WTC11 (cell line): Measurements from ENCODE around the gene GOLT1A. TPM values are rescaled to one million over a fixed set of nuclear protein-coding genes. Genes with fewer than 3 reads are reported as not detected.
A peak's percentile ranks its signal among the peaks of the same experiment; 100 is the strongest.

Experiments used
- ATAC-seq: fragments of 200-7000 bp; cut with Tn5 transposase; 2 replicates; pipeline ENCODE4 v1.10.0; 2021; ENCODE audit warnings: mild to moderate bottlenecking, moderate library complexity
- CTCF ChIA-PET: fragments of 300-600 bp; sonication (Branson Sonifier 250); formaldehyde crosslinking; loops from one replicate; lab custom pipeline; 2021; ENCODE audit warnings: antibody characterized with exemption; lab: Charles Lee
- POLR2A ChIA-PET: fragments of 350-600 bp; sonication (Branson Sonifier 250); formaldehyde crosslinking; loops from one replicate; lab custom pipeline; 2021; ENCODE audit warnings: antibody characterized with exemption; lab: Charles Lee
- DNase-seq: peaks from one replicate; pipeline ENCODE4 v3.0.0; 2021; ENCODE audit warnings: low spot score
- H3K27ac Mint-ChIP-seq: 2 replicates; pipeline ENCODE4 v1.8.0; 2021; ENCODE audit warnings: mixed read lengths
- H3K27me3 Mint-ChIP-seq: 2 replicates; pipeline ENCODE4 v1.8.0; 2021; ENCODE audit warnings: low read depth, mild to moderate bottlenecking, moderate library complexity, mixed read lengths
- H3K36me3 Mint-ChIP-seq: 2 replicates; pipeline ENCODE4 v1.8.0; 2021; ENCODE audit warnings: mixed read lengths
- H3K4me1 Mint-ChIP-seq: 2 replicates; pipeline ENCODE4 v1.8.0; 2022; ENCODE audit warnings: mixed read lengths
- H3K4me3 Mint-ChIP-seq: 2 replicates; pipeline ENCODE4 v1.8.0; 2021; ENCODE audit warnings: mild to moderate bottlenecking, moderate library complexity, mixed read lengths
- H3K9me3 Mint-ChIP-seq: 2 replicates; pipeline ENCODE4 v1.8.0; 2021; ENCODE audit warnings: mixed read lengths
- CREB1 ChIP-seq: sonication (generic); formaldehyde crosslinking; IDR thresholded peaks from 2 replicates; pipeline ENCODE4 v1.8.0; 2023; ENCODE audit warnings: mild to moderate bottlenecking, missing genetic modification reagents
- NR3C1 ChIP-seq: sonication (generic); formaldehyde crosslinking; conservative IDR thresholded peaks from 2 replicates; pipeline ENCODE4 v1.8.1; 2023; ENCODE audit warnings: low read depth, mild to moderate bottlenecking, missing genetic modification reagents
- RORB ChIP-seq: fragments of 250-450 bp; sonication (Bioruptor Pico); IDR thresholded peaks from 2 replicates; pipeline ENCODE4 v1.9.0; 2021; ENCODE audit warnings: mild to moderate bottlenecking
- TEAD1 ChIP-seq: sonication (generic); formaldehyde crosslinking; IDR thresholded peaks from 2 replicates; pipeline ENCODE4 v1.8.0; 2022; ENCODE audit warnings: mild to moderate bottlenecking, missing genetic modification reagents
- TP53 ChIP-seq: sonication (generic); formaldehyde crosslinking; IDR thresholded peaks from 2 replicates; pipeline ENCODE4 v1.8.1; 2023; ENCODE audit warnings: mild to moderate bottlenecking, missing genetic modification reagents
- ZNF121 ChIP-seq: sonication (generic); formaldehyde crosslinking; IDR thresholded peaks from 2 replicates; pipeline ENCODE4 v1.8.0; 2023; ENCODE audit warnings: missing genetic modification reagents
- ZNF138 ChIP-seq: sonication (generic); formaldehyde crosslinking; conservative IDR thresholded peaks from 2 replicates; pipeline ENCODE4 v1.8.1; 2022; ENCODE audit warnings: mild to moderate bottlenecking, moderate library complexity, missing genetic modification reagents
- ZNF232 ChIP-seq: sonication (generic); formaldehyde crosslinking; IDR thresholded peaks from 2 replicates; pipeline ENCODE4 v1.8.0; 2022; ENCODE audit warnings: mild to moderate bottlenecking, missing genetic modification reagents
- ZNF416 ChIP-seq: fragments of 250-450 bp; sonication (Bioruptor Pico); IDR thresholded peaks from 2 replicates; pipeline ENCODE4 v1.9.0; 2021; ENCODE audit warnings: mild to moderate bottlenecking, inconsistent platforms
- total RNA-seq: library from RNA; stranded (reverse); gene quantifications from 3 replicates; pipeline ENCODE4 v1.2.3, GENCODE V29; 2021
- TF ChIP-seq, protein P1 (sequence below): fragments of 250-450 bp; sonication (Bioruptor Pico); conservative IDR thresholded peaks from 2 replicates; pipeline ENCODE4 v1.9.0; 2021; ENCODE audit warnings: mild to moderate bottlenecking
- TF ChIP-seq, protein P2 (sequence below): sonication (generic); formaldehyde crosslinking; IDR thresholded peaks from 2 replicates; pipeline ENCODE4 v1.8.1; 2023; ENCODE audit warnings: mild to moderate bottlenecking, missing genetic modification reagents, borderline replicate concordance
- TF ChIP-seq, protein P3 (sequence below): sonication (generic); formaldehyde crosslinking; IDR thresholded peaks from 2 replicates; pipeline ENCODE4 v1.8.1; 2023; ENCODE audit warnings: mild to moderate bottlenecking, missing genetic modification reagents
- TF ChIP-seq, protein P4 (sequence below): fragments of 250-450 bp; sonication (Bioruptor Pico); IDR thresholded peaks from 2 replicates; pipeline ENCODE4 v1.9.0; 2021; ENCODE audit warnings: mild to moderate bottlenecking
- TF ChIP-seq, protein P5 (sequence below): sonication (generic); formaldehyde crosslinking; IDR thresholded peaks from 2 replicates; pipeline ENCODE4 v1.8.1; 2022; ENCODE audit warnings: low read depth, mild to moderate bottlenecking, moderate library complexity, missing genetic modification reagents, borderline replicate concordance
- TF ChIP-seq, protein P6 (sequence below): sonication (generic); formaldehyde crosslinking; IDR thresholded peaks from 2 replicates; pipeline ENCODE4 v1.8.0; 2022; ENCODE audit warnings: mild to moderate bottlenecking, missing genetic modification reagents
- TF ChIP-seq, protein P7 (sequence below): fragments of 250-450 bp; sonication (Bioruptor Pico); IDR thresholded peaks from 2 replicates; pipeline ENCODE4 v1.9.0; 2021; ENCODE audit warnings: mild to moderate bottlenecking

The GOLT1A gene
- total RNA-seq, 1 experiment from 2014 or later: 6.5 TPM

DNA sequence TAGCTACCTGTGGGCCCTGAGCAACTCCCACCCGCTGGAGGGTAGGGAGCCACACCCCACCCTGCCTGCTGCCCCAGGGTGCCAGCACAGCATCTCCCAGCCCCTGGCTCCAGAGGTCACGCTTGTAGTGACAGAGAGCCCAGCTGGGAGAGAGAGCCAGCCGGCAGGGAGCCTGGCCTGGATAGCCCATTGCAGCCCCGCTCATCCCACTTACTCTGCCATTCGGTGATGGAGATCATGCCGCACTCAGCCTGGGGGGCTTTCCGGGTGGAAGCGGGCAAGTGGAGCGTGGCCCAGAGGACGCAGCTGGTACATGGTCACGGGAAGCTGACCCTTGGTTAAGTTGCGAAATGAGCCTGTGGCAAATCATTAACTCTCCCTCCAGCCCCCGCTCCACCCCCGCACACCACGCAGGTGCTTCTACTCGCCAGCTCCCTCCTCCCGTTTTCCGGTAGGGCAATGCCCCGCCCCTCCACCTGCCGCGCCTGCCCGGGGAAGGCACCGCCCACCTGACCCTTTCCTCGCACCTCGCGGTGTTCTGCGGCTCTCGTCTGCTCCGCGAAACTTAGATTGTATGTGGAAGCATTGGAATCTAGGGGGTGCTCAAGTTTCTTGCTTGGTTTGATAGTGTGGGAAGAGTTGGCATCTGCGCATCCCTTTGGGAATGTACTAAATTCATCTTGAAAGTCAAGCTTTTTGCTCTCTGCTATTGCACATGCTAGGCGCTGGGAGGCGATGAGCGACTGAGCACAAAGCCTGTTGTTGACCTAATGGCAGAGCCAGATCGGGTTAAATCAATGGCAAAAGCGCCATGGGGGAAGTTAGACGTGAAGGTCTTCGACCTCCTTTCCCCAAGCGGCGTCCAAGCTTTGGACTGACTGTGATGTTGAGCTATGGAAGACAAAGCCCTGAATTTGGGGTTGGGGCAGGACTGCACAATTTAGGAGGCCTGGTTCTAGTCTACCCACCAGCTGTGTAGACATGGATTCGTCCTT lies at the start of gene GOLT1A (continued):
- TF ChIP-seq CREB1 (CRISPR knock-in tag) (peak; percentile 71; the same call in 1 of the 2 replicates), TP53 (CRISPR knock-in tag) (0 out of 2 replicates have a peak, but pooled peaks have one; percentile 78), ZNF232 (peak; percentile 76; the same call in 1 of the 2 replicates), ZNF416 (CRISPR knock-in tag) (no peak)
- TF ChIP-seq, protein P1, sequence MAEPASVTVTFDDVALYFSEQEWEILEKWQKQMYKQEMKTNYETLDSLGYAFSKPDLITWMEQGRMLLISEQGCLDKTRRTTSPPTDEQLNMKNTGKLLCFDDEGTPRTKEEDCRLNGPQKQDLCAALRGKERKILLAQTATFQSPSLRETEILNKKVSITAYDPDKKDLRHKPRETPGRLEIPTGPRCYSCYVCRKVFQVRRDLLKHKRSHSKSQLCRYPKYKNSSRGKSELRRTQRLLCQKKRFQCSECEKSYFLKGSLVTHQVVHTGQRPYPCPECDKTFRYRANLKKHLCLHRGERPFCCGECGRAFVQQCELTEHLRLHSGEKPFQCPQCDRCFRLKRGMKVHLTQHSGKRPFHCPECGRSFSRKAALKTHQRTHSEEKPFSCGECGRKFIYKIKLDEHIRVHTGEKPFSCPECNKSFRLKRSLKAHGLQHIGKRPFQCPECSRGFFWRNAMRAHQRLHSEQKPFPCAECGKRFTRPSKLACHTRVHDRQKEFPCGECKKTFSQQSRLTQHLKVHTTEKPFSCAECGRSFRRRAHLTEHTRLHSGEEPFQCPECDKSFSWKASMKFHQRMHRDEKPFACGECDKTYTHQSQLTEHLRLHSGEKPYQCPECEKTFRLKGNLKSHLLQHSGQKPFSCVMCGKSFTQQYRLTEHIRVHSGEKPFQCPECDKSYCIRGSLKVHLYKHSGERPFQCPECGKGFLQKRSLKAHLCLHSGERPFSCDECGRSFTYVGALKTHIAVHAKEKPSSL (CRISPR knock-in tag): no peak
- TF ChIP-seq, protein P2, sequence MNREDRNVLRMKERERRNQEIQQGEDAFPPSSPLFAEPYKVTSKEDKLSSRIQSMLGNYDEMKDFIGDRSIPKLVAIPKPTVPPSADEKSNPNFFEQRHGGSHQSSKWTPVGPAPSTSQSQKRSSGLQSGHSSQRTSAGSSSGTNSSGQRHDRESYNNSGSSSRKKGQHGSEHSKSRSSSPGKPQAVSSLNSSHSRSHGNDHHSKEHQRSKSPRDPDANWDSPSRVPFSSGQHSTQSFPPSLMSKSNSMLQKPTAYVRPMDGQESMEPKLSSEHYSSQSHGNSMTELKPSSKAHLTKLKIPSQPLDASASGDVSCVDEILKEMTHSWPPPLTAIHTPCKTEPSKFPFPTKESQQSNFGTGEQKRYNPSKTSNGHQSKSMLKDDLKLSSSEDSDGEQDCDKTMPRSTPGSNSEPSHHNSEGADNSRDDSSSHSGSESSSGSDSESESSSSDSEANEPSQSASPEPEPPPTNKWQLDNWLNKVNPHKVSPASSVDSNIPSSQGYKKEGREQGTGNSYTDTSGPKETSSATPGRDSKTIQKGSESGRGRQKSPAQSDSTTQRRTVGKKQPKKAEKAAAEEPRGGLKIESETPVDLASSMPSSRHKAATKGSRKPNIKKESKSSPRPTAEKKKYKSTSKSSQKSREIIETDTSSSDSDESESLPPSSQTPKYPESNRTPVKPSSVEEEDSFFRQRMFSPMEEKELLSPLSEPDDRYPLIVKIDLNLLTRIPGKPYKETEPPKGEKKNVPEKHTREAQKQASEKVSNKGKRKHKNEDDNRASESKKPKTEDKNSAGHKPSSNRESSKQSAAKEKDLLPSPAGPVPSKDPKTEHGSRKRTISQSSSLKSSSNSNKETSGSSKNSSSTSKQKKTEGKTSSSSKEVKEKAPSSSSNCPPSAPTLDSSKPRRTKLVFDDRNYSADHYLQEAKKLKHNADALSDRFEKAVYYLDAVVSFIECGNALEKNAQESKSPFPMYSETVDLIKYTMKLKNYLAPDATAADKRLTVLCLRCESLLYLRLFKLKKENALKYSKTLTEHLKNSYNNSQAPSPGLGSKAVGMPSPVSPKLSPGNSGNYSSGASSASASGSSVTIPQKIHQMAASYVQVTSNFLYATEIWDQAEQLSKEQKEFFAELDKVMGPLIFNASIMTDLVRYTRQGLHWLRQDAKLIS: no peak
- TF ChIP-seq, all 79 proteins: peak for 23

DNA sequence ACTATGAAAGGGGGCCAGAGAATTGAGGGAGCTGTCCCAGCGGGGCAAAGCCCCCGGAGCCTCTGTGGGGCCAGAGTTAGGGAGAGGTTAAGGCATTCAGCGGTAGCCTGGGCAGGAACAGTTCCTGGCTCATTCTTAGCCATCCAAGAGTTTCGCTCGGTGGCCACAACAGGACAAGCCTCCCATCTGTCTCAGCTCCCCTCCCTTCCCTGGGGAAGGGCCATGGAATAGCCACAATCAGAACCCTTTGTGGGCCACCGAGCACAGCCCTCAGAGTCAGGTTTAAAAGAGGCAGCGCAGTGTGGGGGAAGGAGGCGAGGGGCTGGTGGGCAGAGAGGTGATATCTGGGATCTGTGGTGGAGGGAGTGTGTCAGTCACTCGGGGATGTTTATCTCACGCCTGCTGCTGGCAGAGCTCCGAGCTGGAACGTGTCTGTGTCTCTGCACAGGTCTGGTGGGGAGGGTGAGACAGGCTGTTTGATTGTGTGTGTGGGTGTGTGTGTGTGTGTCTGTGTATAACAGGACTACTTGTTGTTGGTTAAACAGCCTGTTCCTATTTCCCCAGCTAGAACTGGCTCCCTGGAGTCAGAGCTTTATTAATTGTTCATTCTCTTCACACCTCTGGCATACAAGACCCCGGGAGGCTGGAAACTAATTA lies 49.6 kb upstream of the GOLT1A start:
- DNase-seq: no peak
- Mint-ChIP-seq H3K27ac (no peak overlapping the region), H3K4me3 (no peak overlapping the region), H3K9me3 (no peaks in the 10 kb centered on the region), H3K27me3 (no peaks in the 10 kb centered on the region), H3K36me3 (no peaks in the 10 kb centered on the region; the same call in none of the 2 replicates), H3K4me1 (no peaks in the 10 kb centered on the region)
- no peak for ATAC-seq
- CTCF ChIA-PET: interaction anchor here (0.7 to 3.3 kb wide), 6 partner anchors 18 to 135 kb away, joined by 3 to 17 read pairs (median 6); partner anchors contain the start of gene PLEKHA6
- POLR2A ChIA-PET: interaction anchor here (0.6 kb wide), 1 partner anchor 245 kb away, joined by 6 read pairs; no protein-coding TSS in a partner anchor
- TF ChIP-seq NR3C1 (CRISPR knock-in tag) (no peak), TEAD1 (no peak), ZNF121 (CRISPR knock-in tag) (no peak), RORB (CRISPR knock-in tag) (no peak), ZNF416 (CRISPR knock-in tag) (no peak), ZNF232 (no peak), ZNF138 (CRISPR knock-in tag) (no peak)
- TF ChIP-seq, protein P3, sequence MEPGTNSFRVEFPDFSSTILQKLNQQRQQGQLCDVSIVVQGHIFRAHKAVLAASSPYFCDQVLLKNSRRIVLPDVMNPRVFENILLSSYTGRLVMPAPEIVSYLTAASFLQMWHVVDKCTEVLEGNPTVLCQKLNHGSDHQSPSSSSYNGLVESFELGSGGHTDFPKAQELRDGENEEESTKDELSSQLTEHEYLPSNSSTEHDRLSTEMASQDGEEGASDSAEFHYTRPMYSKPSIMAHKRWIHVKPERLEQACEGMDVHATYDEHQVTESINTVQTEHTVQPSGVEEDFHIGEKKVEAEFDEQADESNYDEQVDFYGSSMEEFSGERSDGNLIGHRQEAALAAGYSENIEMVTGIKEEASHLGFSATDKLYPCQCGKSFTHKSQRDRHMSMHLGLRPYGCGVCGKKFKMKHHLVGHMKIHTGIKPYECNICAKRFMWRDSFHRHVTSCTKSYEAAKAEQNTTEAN (CRISPR knock-in tag): no peak
- TF ChIP-seq, protein P4, sequence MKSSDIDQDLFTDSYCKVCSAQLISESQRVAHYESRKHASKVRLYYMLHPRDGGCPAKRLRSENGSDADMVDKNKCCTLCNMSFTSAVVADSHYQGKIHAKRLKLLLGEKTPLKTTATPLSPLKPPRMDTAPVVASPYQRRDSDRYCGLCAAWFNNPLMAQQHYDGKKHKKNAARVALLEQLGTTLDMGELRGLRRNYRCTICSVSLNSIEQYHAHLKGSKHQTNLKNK: no peak
- TF ChIP-seq, protein P5, sequence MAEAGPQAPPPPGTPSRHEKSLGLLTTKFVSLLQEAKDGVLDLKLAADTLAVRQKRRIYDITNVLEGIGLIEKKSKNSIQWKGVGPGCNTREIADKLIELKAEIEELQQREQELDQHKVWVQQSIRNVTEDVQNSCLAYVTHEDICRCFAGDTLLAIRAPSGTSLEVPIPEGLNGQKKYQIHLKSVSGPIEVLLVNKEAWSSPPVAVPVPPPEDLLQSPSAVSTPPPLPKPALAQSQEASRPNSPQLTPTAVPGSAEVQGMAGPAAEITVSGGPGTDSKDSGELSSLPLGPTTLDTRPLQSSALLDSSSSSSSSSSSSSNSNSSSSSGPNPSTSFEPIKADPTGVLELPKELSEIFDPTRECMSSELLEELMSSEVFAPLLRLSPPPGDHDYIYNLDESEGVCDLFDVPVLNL (CRISPR knock-in tag): no peak
- TF ChIP-seq, protein P6, sequence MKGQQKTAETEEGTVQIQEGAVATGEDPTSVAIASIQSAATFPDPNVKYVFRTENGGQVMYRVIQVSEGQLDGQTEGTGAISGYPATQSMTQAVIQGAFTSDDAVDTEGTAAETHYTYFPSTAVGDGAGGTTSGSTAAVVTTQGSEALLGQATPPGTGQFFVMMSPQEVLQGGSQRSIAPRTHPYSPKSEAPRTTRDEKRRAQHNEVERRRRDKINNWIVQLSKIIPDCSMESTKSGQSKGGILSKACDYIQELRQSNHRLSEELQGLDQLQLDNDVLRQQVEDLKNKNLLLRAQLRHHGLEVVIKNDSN (CRISPR knock-in tag): no peak
- TF ChIP-seq, protein P7, sequence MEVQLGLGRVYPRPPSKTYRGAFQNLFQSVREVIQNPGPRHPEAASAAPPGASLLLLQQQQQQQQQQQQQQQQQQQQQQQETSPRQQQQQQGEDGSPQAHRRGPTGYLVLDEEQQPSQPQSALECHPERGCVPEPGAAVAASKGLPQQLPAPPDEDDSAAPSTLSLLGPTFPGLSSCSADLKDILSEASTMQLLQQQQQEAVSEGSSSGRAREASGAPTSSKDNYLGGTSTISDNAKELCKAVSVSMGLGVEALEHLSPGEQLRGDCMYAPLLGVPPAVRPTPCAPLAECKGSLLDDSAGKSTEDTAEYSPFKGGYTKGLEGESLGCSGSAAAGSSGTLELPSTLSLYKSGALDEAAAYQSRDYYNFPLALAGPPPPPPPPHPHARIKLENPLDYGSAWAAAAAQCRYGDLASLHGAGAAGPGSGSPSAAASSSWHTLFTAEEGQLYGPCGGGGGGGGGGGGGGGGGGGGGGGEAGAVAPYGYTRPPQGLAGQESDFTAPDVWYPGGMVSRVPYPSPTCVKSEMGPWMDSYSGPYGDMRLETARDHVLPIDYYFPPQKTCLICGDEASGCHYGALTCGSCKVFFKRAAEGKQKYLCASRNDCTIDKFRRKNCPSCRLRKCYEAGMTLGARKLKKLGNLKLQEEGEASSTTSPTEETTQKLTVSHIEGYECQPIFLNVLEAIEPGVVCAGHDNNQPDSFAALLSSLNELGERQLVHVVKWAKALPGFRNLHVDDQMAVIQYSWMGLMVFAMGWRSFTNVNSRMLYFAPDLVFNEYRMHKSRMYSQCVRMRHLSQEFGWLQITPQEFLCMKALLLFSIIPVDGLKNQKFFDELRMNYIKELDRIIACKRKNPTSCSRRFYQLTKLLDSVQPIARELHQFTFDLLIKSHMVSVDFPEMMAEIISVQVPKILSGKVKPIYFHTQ: no peak
